NCI-H2171 (cell line): Measurements from ENCODE around the gene SIRT7.
"Not testable (repeated sequence)": the region's sequence is repeated elsewhere in the genome, so short reads cannot be mapped to it uniquely, and the experiment has no call there.

Source experiments
- DNase-seq: peaks from one replicate; lab custom pipeline; 2025; lab: John Stamatoyannopoulos, UW

SIRT7 gene

GRCh38 chr17:81955058-81955681 lies 37.2 kb upstream of the SIRT7 start:
- DNase-seq, result no peak

GRCh38 chr17:81954131-81955057 lies 36.4 kb upstream of the SIRT7 start:
- DNase-seq, result no peak

- not testable (repeated sequence) for DNase-seq
Observed at GRCh38 chr17:81953443-81953842, 35.5 kb upstream of the SIRT7 start.

DNA sequence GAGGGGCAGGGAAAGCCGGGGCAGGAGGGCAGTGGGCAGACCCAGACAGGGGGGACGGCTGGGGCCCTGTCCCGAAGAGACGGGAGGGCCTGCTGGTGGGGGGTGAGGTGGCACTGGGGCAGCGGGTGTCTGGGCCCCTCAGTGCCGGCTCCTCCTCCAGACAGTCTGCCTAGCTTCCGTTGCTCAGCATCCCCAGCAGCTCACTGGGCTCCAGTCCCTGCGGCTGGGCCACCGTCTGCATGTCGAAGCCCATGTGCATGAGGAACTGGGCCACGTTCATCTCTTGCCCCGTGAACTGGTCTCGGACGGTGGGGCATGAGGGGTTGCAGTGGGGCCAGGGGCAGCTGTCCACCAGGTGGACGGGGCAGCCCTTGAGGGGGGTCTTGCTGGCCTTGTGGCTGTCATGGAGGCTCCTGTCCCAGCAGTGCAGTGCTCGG lies 34.8 kb upstream of the SIRT7 start:
- no peak for DNase-seq

DNA sequence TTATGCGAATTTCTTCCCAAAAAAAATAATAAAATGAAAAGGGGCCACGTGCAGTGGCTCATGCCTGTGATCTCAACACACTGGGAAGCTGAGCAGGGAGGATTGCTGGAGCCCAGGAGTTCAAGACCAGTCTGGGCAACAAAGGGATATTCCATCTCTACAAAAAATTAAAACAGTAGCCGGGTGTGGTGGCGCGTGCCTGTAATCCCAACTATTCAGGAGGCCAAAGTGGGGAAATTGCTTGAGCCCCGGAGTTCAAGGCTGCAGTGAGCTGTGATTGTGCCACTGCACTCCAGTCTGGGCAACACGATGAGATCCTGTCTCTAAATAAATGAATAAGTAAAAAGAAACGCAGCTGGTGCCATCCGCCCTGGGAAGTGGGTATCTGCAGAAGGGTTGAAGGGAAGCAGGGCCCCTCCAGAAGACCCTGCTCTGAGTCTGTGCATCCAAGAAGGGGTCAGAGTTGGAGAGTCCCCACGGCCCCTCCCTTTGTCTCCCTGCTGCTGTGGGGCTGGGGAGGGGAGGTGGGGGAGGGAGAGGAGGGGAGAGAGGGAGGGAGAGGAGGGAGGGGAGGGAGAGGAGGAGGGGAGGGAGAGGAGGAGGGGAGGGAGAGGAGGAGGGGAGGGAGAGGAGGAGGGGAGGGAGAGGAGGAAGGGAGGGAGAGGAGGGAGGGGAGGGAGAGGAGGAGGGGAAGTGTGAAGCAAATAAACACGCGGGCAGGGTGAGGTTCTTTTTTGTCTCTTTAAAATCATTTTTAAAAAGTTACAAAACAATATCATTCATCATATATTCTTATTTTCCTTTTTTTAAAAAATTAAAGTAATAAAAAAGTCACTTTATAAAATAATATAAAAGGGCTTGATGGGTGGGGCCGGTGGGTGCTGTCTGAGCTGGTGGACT lies 34.1 kb upstream of the SIRT7 start:
- no peak for DNase-seq

GRCh38 chr17:81950501-81950900 lies 32.5 kb upstream of the SIRT7 start:
- DNase-seq, result no peak

- no peak for DNase-seq
Observed at GRCh38 chr17:81948635-81949378, 30.8 kb upstream of the SIRT7 start.

- no peak for DNase-seq
Observed at GRCh38 chr17:81947189-81947588, 29.2 kb upstream of the SIRT7 start, which contains the start of gene MYADML2. TSS of gene MYADML2 (minus strand) at chr17:81947233. CDS start at chr17:81941741, 5,492 bp downstream.

- no peak for DNase-seq
Observed at GRCh38 chr17:81944858-81945257, 26.9 kb upstream of the SIRT7 start.

GRCh38 chr17:81942167-81942553 lies 24.2 kb upstream of the SIRT7 start:
- DNase-seq, result no peak

DNA sequence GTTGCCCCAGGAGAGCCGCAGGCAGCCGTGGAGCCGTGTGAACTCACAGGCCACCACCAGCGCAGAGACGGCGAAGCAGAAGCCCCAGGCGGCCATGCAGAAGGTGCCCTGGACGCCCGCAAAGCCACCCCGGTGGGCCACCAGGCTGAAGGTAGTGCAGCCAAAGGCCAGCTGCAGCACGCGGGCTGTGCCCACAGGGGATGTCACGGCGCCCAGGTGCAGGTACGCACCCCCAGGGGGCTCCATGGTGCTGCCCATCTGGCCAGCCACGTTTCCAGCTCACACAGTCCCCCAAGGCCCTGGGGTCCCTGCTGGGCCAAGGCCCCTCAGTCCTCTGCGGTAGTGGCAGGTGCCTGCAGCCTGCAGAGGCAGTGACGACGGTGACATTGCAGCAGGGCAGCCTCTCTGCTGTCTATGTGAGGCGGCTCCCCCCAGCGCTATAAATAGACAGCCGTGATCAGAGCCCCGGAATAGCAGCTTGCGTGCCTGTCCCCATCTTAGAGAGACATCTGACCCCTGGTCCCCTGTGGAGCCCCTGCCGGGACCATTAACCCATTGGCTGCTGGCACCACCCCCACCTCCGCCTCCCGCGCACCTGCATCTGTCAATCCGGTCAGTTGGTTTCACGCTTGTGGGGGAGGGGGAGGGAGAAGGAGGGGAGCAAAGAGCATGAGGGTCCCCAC lies 23.6 kb upstream of the SIRT7 start:
- peak; percentile 67 for DNase-seq

GRCh38 chr17:81940538-81941483 lies 22.8 kb upstream of the SIRT7 start:
- no peak for DNase-seq

DNA sequence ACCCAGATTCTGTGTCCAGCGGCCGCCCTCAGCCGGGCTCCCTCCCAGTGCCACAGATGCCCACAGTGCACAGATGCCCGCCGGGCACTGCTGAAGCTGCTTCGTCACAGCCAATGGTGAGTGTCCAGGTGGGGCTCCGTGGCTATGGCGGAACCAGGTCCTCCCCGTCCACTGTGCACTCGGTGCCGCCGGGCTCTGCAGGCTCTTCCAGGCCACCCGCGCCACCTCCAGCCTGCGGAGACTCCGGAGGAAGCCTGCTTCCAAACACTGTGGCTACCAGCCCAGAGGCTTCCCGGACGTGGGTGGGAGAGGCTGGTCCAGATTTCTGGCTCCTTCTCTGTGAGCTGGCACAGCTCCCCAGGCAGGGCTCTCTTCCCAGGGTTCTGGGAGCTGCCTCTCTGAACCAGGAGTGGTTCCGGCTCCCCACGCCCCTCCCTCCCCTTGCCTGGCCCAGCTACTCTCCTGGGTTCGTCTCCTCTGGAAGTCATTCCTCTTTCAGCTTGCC lies 22.0 kb upstream of the SIRT7 start:
- DNase-seq, result no peak

- DNase-seq, result no peak
Observed at GRCh38 chr17:81939218-81939617, 21.2 kb upstream of the SIRT7 start.

GRCh38 chr17:81935709-81936084 lies 17.7 kb upstream of the SIRT7 start:
- DNase-seq, result no peak

DNA sequence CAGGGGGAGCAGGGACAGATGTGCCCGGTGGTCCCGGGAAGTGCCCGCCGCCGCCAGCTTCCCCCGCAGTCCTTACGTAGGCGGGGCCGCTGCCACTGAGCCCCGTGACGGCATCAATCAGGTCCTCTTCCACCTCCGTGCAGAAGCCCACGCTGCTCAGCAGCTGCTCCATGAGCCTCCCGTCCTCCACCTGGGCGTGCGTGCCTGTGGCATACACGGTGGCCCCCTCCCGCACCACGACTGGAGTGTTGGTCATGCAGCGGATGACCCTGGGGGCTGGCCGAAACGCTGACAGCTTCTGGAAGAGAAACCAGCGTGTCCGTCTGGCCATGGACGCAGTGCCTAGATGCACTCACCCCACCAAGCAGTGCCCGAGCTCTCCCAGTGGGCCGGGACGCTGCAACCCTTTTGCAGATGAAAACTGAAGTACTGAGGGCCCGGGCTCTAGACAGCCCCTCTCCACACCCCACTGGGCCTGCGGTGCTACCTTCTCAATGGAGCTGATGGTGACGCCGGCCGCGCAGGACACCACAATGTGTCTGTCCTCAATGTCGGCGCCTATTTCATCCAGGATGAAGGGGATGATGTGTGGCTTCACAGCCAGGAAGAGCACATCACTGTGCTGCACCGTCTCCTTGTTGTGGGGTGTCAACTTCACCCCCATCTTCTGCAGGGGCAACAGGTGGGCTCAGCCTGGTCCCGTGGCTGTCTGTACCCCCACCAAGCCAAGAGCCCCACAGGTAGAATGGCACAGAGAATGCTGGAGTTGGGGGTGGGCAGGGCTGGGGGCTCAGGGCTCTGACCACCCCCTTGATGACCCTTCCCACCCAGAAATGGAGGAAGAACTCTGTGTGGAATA lies 17.1 kb upstream of the SIRT7 start:
- DNase-seq, result no peak

DNA sequence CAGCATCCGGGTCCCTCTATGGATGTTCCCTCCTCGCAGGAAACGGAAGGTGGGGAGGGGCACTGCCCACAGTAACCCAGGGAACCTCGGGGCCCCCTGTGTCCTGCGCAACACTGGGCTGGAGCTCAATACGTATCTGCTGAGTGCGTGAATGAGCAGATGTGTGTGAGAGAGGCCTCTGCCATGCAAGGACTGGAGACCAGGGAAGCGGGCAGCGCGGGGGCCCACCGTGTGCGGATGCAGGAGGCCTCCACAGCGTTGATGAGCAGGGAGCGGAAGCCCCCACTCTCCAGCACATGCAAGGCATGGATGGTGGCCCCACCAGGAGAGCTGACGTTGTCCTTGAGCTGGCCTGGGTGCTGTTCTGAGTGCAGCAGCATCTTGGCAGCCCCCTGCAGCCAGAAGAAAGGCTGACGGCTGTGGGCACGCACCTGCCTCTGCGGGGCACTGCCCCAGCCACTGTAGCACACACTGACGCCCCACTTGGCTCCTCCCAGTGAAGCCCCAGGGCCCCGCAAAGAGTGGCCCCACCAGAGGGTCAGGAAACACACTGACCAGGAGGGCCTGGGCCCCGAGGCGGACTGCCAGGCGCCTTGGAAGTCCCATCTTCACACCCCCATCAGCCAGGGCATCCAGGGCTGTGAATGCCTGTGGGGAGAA lies 16.3 kb upstream of the SIRT7 start:
- no peak for DNase-seq

DNA sequence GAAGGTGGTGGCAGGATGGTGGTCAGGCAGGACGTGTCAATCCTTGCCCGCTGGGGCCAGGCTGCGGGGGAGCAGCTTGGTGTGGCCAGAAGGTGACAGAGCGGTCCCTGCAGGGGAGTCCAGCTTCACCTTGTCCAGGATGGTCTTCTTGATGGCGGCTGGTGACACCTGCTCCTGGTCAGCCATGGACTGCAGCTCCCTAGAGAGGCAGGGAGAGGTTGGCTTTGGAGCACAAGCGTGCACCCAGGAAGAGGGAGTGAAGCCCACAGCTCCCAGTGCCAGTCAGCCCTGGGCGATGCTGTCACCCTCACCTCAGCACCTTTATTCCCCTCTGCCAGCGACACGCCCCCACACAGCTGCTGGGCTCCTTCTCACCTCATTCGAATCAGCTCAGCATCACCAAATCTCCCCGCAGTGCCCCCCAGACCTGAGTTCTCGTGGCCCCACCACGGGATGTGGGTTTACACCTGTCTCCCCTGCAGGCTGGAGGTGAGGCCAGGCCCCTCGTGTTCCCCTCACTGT lies 15.3 kb upstream of the SIRT7 start:
- no peak for DNase-seq
